NT2/D1 (cell line): Measurements from ENCODE around the gene ABLIM2.

ENCODE experiments used
- SUZ12 ChIP-seq: IDR thresholded peaks from 2 replicates; pipeline ENCODE4 v1.6.1; 2011; ENCODE audit not compliant: insufficient read length, insufficient read depth; ENCODE audit errors: extremely low read depth
- YY1 ChIP-seq: IDR thresholded peaks from 2 replicates; pipeline ENCODE4 v1.6.1; 2011; ENCODE audit not compliant: insufficient read length, insufficient read depth

DNA sequence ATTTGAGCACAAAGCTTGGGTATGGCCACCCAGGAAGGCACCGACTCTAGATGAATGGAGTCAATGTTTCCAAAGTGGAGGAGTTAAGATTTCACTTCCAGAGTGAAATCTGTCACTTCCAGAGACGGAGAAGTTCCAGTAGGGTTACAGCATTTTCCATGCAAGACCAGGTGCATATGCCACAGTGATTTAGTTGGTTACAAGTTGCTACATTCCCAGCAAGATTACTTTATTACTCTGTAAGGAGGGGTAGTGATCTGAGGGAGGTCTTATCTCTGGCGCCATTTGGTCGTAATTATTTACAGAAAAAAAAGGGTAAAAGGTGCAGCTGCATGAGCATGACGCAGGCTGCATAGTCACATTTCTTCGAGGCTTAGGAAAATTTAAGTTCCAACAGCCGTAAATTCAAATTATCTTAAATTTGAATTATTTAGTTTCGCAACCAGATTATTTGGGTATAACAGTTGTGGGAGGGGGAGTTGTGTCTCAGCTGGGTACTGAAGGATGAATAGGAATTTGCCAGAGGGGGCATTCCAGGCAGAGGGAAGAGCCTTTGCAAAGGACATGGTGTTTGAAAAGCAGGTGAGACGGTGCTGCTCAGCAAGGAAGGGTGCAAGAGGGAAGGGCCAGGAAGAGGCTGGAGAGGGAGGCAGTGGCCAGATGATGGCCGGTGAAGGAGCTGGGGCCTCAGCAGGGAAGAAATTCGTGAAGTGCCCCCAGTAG, 201.5 kb downstream of the ABLIM2 start:
- TF ChIP-seq SUZ12 (no peak), YY1 (no peak)
